Activated CD8-positive, alpha-beta T cell treated with anti-CD3 and anti-CD28 coated beads, Interleukin-2, amount 10 ng/mL, durations not matched to agents 7 days and 5 days (primary cell): ENCODE measurements around the gene PLEKHM1. TPM values are rescaled to one million over a fixed set of nuclear protein-coding genes. Genes with fewer than 3 reads are reported as not detected.

Experiments
- ATAC-seq: fragments of 150-1000 bp; cut with Tn5 transposase; one replicate; pipeline ENCODE4 v1.10.0; 2021; ENCODE audit warnings: moderate library complexity
- CTCF ChIA-PET: fragments of 350-600 bp; sonication (Branson Sonifier 250); formaldehyde crosslinking; loops from one replicate; lab custom pipeline; 2021; ENCODE audit warnings: antibody characterized with exemption; lab: Charles Lee
- POLR2A ChIA-PET: fragments of 350-600 bp; sonication (Branson Sonifier 250); formaldehyde crosslinking; loops from one replicate; lab custom pipeline; 2021; ENCODE audit warnings: antibody characterized with exemption; lab: Charles Lee
- DNase-seq: peaks from one replicate; pipeline ENCODE4 v3.0.0-alpha.2; 2020
- H3K27ac Mint-ChIP-seq: one replicate; pipeline ENCODE4 v1.8.0; 2021; ENCODE audit warnings: mild to moderate bottlenecking, mixed read lengths
- H3K27me3 Mint-ChIP-seq: one replicate; pipeline ENCODE4 v1.8.0; 2021; ENCODE audit warnings: low read depth, mixed read lengths
- H3K36me3 Mint-ChIP-seq: one replicate; pipeline ENCODE4 v1.8.0; 2021; ENCODE audit warnings: low read depth, mixed read lengths
- H3K4me1 Mint-ChIP-seq: one replicate; pipeline ENCODE4 v1.8.0; 2021; ENCODE audit warnings: low read depth, mixed read lengths
- H3K4me3 Mint-ChIP-seq: one replicate; pipeline ENCODE4 v1.8.0; 2021; ENCODE audit warnings: mild to moderate bottlenecking, mixed read lengths
- H3K9me3 Mint-ChIP-seq: one replicate; pipeline ENCODE4 v1.8.0; 2022; ENCODE audit warnings: mixed read lengths; ENCODE audit not compliant: insufficient read depth
- total RNA-seq, 2 experiments: library from RNA; stranded (reverse); gene quantifications; one replicate each; pipeline ENCODE4 v1.2.3, GENCODE V29; 2021

PLEKHM1 gene
- total RNA-seq, 2 experiments from 2014 or later: 50.5 to 52.7 TPM

GRCh38 chr17:45438931-45439610 lies 51.5 kb downstream of the PLEKHM1 start:
- H3K36me3 Mint-ChIP-seq: peaks cover 8% of the 10 kb centered on the region
- peaks cover 23% of the 10 kb centered on the region for H3K4me1 Mint-ChIP-seq
- POLR2A ChIA-PET: no interaction called here
- CTCF ChIA-PET: interaction anchor here (1.1 to 1.3 kb wide), 2 partner anchors 8 to 11 kb away, joined by 3 read pairs; no protein-coding TSS in a partner anchor
- no peak for ATAC-seq
- H3K9me3 Mint-ChIP-seq: no peaks in the 10 kb centered on the region
- no peak overlapping the region for H3K27ac Mint-ChIP-seq
- H3K27me3 Mint-ChIP-seq: no peaks in the 10 kb centered on the region
- no peak for DNase-seq
- H3K4me3 Mint-ChIP-seq: no peak overlapping the region

GRCh38 chr17:45437465-45438283 lies 52.8 kb downstream of the PLEKHM1 start:
- Mint-ChIP-seq H3K9me3 (no peaks in the 10 kb centered on the region), H3K27me3 (no peaks in the 10 kb centered on the region), H3K4me1 (peaks cover 29% of the 10 kb centered on the region), H3K36me3 (peaks cover 8% of the 10 kb centered on the region), H3K27ac (no peak overlapping the region), H3K4me3 (no peak overlapping the region)
- no peak for DNase-seq
- no peak for ATAC-seq
- ChIA-PET POLR2A (no interaction called here), CTCF (no interaction called here)

GRCh38 chr17:45436625-45437464 lies 53.7 kb downstream of the PLEKHM1 start:
- peaks cover 8% of the 10 kb centered on the region for H3K36me3 Mint-ChIP-seq
- H3K27ac Mint-ChIP-seq: no peak overlapping the region
- H3K9me3 Mint-ChIP-seq: no peaks in the 10 kb centered on the region
- H3K4me1 Mint-ChIP-seq: peaks cover 29% of the 10 kb centered on the region
- ChIA-PET POLR2A (no interaction called here), CTCF (no interaction called here)
- ATAC-seq (no peak), DNase-seq (no peak)
- no peaks in the 10 kb centered on the region for H3K27me3 Mint-ChIP-seq
- H3K4me3 Mint-ChIP-seq: no peak overlapping the region

- Mint-ChIP-seq H3K27ac (no peak overlapping the region), H3K27me3 (no peaks in the 10 kb centered on the region), H3K4me3 (no peak overlapping the region), H3K9me3 (no peaks in the 10 kb centered on the region), H3K36me3 (peaks cover 8% of the 10 kb centered on the region), H3K4me1 (peaks cover 25% of the 10 kb centered on the region)
- ChIA-PET POLR2A (no interaction called here), CTCF (no interaction called here)
- DNase-seq (no peak), ATAC-seq (no peak)
These were observed 54.4 kb downstream of the PLEKHM1 start for GRCh38 chr17:45436161-45436560.

GRCh38 chr17:45435481-45435880 lies 55.0 kb downstream of the PLEKHM1 start:
- peak overlapping the region; percentile 54 for H3K27ac Mint-ChIP-seq
- H3K9me3 Mint-ChIP-seq: no peaks in the 10 kb centered on the region
- H3K36me3 Mint-ChIP-seq: peaks cover 11% of the 10 kb centered on the region
- DNase-seq (no peak), ATAC-seq (no peak)
- POLR2A ChIA-PET: no interaction called here
- H3K4me1 Mint-ChIP-seq: peaks cover 25% of the 10 kb centered on the region
- no peaks in the 10 kb centered on the region for H3K27me3 Mint-ChIP-seq
- no peak overlapping the region for H3K4me3 Mint-ChIP-seq
- CTCF ChIA-PET: no interaction called here

- peaks cover 32% of the 10 kb centered on the region for H3K4me1 Mint-ChIP-seq
- H3K36me3 Mint-ChIP-seq: peaks cover 17% of the 10 kb centered on the region
- POLR2A ChIA-PET: no interaction called here
- no peaks in the 10 kb centered on the region for H3K27me3 Mint-ChIP-seq
- no peaks in the 10 kb centered on the region for H3K9me3 Mint-ChIP-seq
- CTCF ChIA-PET: no interaction called here
- H3K27ac Mint-ChIP-seq: peak overlapping the region; percentile 66
- H3K4me3 Mint-ChIP-seq: peak overlapping the region; percentile 68
- ATAC-seq: no peak
- no peak for DNase-seq
These were observed 57.4 kb downstream of the PLEKHM1 start for GRCh38 chr17:45433159-45433535.

- Mint-ChIP-seq H3K36me3 (peaks cover 18% of the 10 kb centered on the region), H3K4me3 (peak within 1 kb of the TSS; percentile 86), H3K27me3 (no peaks in the 10 kb centered on the region), H3K4me1 (peaks cover 36% of the 10 kb centered on the region), H3K9me3 (no peaks in the 10 kb centered on the region), H3K27ac (peak within 1 kb of the TSS; percentile 86)
- POLR2A ChIA-PET: interaction anchor here (0.9 kb wide), 1 partner anchor 20 kb away, joined by 3 read pairs; no protein-coding TSS in a partner anchor
- ATAC-seq (no peak), DNase-seq (peak; percentile 57)
- CTCF ChIA-PET: no interaction called here
These were observed 57.9 kb downstream of the PLEKHM1 start, which contains the start of gene ARHGAP27 for GRCh38 chr17:45432405-45433158. Gene ARHGAP27 (minus strand): TSS chr17:45432870. CDS start chr17:45430279, 2,591 bp downstream.

GRCh38 chr17:45431531-45432404 lies 58.8 kb downstream of the PLEKHM1 start:
- CTCF ChIA-PET: interaction anchor here (1.2 kb wide), 1 partner anchor 8 kb away, joined by 3 read pairs; no protein-coding TSS in a partner anchor
- Mint-ChIP-seq H3K9me3 (no peaks in the 10 kb centered on the region), H3K27ac (peak overlapping the region; percentile 86)

GRCh38 chr17:45430738-45431530 lies 59.6 kb downstream of the PLEKHM1 start:
- ChIA-PET POLR2A (interaction anchor here (0.6 to 0.9 kb wide), 3 partner anchors 20 to 270 kb away, joined by 3 read pairs; no protein-coding TSS in a partner anchor), CTCF (interaction anchor here (1.2 kb wide), 1 partner anchor 9 kb away, joined by 3 read pairs; no protein-coding TSS in a partner anchor)
- peak overlapping the region; percentile 86 for H3K4me3 Mint-ChIP-seq
- peaks cover 40% of the 10 kb centered on the region for H3K4me1 Mint-ChIP-seq
- peak overlapping the region; percentile 86 for H3K27ac Mint-ChIP-seq
- DNase-seq (peak; percentile 79), ATAC-seq (peak; percentile 48)
- no peaks in the 10 kb centered on the region for H3K9me3 Mint-ChIP-seq
- peaks cover 23% of the 10 kb centered on the region for H3K36me3 Mint-ChIP-seq
- no peaks in the 10 kb centered on the region for H3K27me3 Mint-ChIP-seq

More at GRCh38 chr17:45431531-45432404, 58.8 kb downstream of the PLEKHM1 start:
- ATAC-seq (peak; percentile 86), DNase-seq (peak; percentile 92)
- Mint-ChIP-seq H3K4me3 (peak overlapping the region; percentile 86), H3K4me1 (peaks cover 36% of the 10 kb centered on the region), H3K27me3 (no peaks in the 10 kb centered on the region), H3K36me3 (peaks cover 20% of the 10 kb centered on the region)
- POLR2A ChIA-PET: interaction anchor here (0.6 to 0.9 kb wide), 3 partner anchors 19 to 116 kb away, joined by 3 read pairs; no protein-coding TSS in a partner anchor
